ENCODE data around the gene MMP23B.

MMP23B gene

GRCh38 chr1:1602968-1603506 is 28.9 kb upstream of the MMP23B start:
- no peak for DNase-seq

- no peak for DNase-seq
Measured at GRCh38 chr1:1603671-1604373, 28.2 kb upstream of the MMP23B start.

GRCh38 chr1:1604374-1605033 is 27.5 kb upstream of the MMP23B start:
- no peak for DNase-seq

- no peak for DNase-seq
Measured at GRCh38 chr1:1605034-1605591, 26.9 kb upstream of the MMP23B start.

- DNase-seq, result no peak
Measured at GRCh38 chr1:1605724-1606123, 26.2 kb upstream of the MMP23B start.

GRCh38 chr1:1606232-1606631 is 25.7 kb upstream of the MMP23B start:
- no peak for DNase-seq

- no peak for DNase-seq
Measured at GRCh38 chr1:1609822-1610485, 22.0 kb upstream of the MMP23B start.

GRCh38 chr1:1610796-1611195 is 21.2 kb upstream of the MMP23B start:
- no peak for DNase-seq

GRCh38 chr1:1612104-1612400 is 19.9 kb upstream of the MMP23B start:
- DNase-seq, result no peak

GRCh38 chr1:1613509-1614082 is 18.4 kb upstream of the MMP23B start:
- no peak for DNase-seq

- DNase-seq, result no peak
Measured at GRCh38 chr1:1614204-1614953, 17.6 kb upstream of the MMP23B start.

GRCh38 chr1:1614954-1615255 is 17.1 kb upstream of the MMP23B start:
- no peak for DNase-seq

GRCh38 chr1:1615256-1616044 is 16.5 kb upstream of the MMP23B start, which contains the start of gene MIB2:
MIB2 (plus strand) TSS chr1:1615500; CDS start chr1:1623453, 7,953 bp downstream.
- DNase-seq, result peak; percentile 99

GRCh38 chr1:1616045-1616790 is 15.8 kb upstream of the MMP23B start:
- DNase-seq, result no peak

- DNase-seq, result no peak
Measured at GRCh38 chr1:1616838-1617237, 15.1 kb upstream of the MMP23B start.

GRCh38 chr1:1617516-1617915 is 14.5 kb upstream of the MMP23B start:
- no peak for DNase-seq

GRCh38 chr1:1617925-1618324 is 14.0 kb upstream of the MMP23B start:
- no peak for DNase-seq

- no peak for DNase-seq
Measured at GRCh38 chr1:1618396-1619068, 13.4 kb upstream of the MMP23B start.

GRCh38 chr1:1619917-1620361 is 12.0 kb upstream of the MMP23B start:
- no peak for DNase-seq

- no peak for DNase-seq
Measured at GRCh38 chr1:1620433-1621139, 11.4 kb upstream of the MMP23B start.

Measured in NCI-H1105 (cell line).